Measurements from ENCODE around the gene DLGAP3. TPM values are rescaled to one million over a fixed set of nuclear protein-coding genes. Genes with fewer than 3 reads are reported as not detected.

DLGAP3 gene
- total RNA-seq, 1 experiment from 2014 or later = 0.06 TPM

- no peak for DNase-seq (ENCODE audit: low read depth)
Measured at GRCh38 chr1:34868230-34869049, 61.0 kb downstream of the DLGAP3 start.

DNA sequence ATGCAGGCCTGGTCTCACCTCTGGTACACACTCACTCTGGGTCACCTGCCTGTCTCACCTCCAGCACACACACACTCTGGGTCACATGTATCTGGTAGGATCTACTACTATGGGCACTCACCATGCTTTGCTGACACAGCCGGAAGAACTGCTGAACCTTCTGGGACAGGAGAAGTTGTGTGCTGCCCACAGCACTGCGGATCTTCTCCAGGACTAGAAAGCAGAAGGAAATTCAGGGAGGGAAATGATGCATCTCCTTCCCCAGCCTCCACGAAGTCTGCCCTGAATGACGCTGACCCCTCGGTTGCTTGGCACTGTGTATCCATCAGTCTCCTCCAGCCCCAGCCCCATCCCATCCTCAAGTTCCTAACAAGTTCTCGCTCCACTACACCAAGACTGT lies 62.0 kb downstream of the DLGAP3 start:
- no peak for DNase-seq (ENCODE audit: low read depth)

- no peak for DNase-seq (ENCODE audit: low read depth)
Measured at GRCh38 chr1:34866762-34867109, 62.7 kb downstream of the DLGAP3 start.

GRCh38 chr1:34865981-34866761 lies 63.3 kb downstream of the DLGAP3 start:
- DNase-seq (ENCODE audit: low read depth) = peak; percentile 60

GRCh38 chr1:34865573-34865972 lies 63.9 kb downstream of the DLGAP3 start:
- DNase-seq (ENCODE audit: low read depth) = no peak

DNA sequence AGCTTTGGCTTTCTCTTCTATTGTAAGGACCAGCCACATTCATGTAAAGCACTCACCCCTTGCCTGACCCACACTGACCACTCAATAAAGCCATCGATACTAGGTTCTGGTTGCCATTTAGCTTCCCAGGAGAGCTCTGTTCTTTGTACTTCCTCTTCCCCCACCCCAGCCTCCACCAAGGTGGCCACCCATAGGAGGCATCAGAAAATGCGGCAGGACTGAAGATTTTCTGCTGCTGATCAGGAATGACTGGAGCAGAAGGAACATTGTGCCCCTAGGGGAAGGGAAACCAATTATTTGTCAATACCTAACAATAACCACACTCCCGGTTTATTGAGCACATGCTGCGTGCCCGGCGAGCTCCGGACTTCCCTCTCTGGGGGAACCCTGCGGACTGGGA lies 64.7 kb downstream of the DLGAP3 start:
- no peak for DNase-seq (ENCODE audit: low read depth)

DNA sequence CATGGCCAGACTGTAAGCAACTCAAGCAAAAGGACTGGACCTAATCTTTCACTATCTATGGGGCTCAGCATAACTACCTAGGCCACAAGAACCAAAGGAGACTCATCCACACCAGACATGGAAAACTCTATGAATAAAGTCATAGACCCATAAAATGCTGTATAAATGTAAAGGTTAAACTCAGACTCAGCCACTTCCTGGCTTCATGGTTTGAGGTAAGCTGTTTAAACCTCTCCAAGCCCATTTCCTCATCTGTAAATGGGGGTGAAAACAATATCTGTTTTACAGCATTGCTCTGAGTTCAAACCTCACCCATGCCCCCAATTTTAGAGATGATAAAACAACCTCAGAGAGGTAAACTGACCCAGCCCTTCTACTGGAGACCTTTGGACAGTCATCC lies 65.9 kb downstream of the DLGAP3 start:
- DNase-seq (ENCODE audit: low read depth) = no peak

GRCh38 chr1:34859446-34860200 lies 69.8 kb downstream of the DLGAP3 start, which contains the start of gene SMIM12:
Gene SMIM12 (minus strand): TSS chr1:34859749. CDS start chr1:34855977, 3,772 bp downstream.
- DNase-seq (ENCODE audit: low read depth) = peak; percentile 92

- DNase-seq (ENCODE audit: low read depth) = peak; percentile 29
Measured at GRCh38 chr1:34858901-34859445, 70.5 kb downstream of the DLGAP3 start.

DNA sequence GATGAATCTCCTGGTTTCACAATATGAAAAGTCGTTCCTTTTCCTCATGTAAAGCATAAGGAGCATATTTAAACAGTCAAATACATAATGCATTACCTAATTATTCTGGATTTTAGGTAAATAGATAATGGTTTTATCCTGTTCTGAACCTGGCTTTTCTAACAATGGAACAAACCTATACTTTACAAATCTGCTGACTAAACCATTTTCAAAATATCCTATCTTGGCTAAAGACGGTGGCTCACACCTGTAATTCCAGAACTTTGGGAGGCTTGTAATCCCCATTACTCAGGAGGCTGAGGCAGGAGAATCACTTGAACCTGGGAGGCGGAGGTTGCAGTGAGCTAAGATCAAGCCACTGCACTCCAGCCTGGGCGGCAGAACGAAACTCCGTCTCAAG lies 72.8 kb downstream of the DLGAP3 start:
- no peak for DNase-seq (ENCODE audit: low read depth)

DNA sequence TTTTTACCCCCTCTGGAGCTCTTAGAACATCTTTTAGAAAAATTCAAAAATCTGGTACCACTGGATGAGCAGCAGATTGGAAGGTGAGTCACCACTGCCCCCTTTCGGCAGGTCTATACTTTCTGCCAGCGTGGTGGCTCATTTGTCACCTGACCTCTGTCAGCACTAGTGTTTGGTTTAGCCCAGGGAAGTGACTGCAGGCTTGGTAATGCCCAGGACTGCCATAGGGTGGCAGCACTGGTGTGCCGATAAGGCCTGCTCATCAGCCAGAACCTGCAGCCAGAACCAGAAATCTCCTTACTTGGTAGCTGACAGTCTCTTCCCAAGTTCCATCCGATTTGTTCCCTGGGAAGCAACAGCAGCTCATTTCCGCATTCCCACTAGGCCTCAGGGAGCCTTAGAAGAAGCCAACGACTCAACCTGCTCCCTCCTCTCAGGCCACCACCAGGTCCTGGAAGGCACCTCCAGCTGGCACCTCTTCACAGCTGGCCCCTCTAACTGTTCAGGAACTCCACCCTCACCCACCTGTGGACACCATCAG lies 76.7 kb downstream of the DLGAP3 start:
- peak; percentile 89 for DNase-seq (ENCODE audit: low read depth)

- DNase-seq (ENCODE audit: low read depth) = no peak
Measured at GRCh38 chr1:34851431-34852105, 77.9 kb downstream of the DLGAP3 start.

DNA sequence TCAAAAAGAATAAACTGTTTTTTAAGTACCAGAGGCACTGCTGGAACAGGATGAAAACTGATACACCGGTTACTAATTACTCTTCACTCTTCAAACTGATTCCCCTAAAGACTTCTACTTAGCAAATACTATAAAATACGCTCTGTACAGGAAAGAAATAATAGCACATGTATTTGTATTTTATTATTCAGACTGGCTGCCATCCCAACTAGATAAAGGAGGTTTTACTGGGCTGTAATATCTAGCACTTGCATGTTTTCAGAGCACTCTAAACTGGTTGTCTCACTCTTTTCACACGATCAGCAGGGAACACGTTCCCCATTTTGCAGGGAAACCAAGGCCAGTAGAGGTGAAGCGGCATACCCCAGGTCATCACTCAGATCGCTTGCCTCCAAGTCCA lies 79.1 kb downstream of the DLGAP3 start:
- DNase-seq (ENCODE audit: low read depth) = no peak

DNA sequence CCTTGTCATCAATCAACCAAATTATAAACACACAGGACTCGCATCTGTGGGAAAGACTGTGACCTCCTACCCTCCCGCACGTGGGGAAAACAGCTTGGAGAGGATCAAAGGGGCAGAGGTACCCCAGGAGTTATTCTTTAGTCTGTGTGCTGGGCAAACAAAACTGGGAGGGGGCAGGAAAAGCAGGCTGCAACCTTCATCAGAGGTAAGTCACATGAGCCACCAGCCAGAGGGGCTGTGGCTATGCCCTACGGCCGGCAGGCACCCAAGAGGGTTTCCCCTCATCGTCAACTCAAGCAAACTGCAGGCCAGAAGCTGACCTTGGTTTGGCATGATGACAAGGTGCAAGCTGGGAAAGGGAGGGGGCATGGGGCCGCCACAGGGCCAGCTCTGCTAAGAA lies 82.4 kb downstream of the DLGAP3 start:
- no peak for DNase-seq (ENCODE audit: low read depth)

GRCh38 chr1:34846265-34846664 lies 83.2 kb downstream of the DLGAP3 start:
- no peak for DNase-seq (ENCODE audit: low read depth)

GRCh38 chr1:34845131-34845901 lies 84.1 kb downstream of the DLGAP3 start:
- no peak for DNase-seq (ENCODE audit: low read depth)

- no peak for DNase-seq (ENCODE audit: low read depth)
Measured at GRCh38 chr1:34844252-34844634, 85.2 kb downstream of the DLGAP3 start.

DNA sequence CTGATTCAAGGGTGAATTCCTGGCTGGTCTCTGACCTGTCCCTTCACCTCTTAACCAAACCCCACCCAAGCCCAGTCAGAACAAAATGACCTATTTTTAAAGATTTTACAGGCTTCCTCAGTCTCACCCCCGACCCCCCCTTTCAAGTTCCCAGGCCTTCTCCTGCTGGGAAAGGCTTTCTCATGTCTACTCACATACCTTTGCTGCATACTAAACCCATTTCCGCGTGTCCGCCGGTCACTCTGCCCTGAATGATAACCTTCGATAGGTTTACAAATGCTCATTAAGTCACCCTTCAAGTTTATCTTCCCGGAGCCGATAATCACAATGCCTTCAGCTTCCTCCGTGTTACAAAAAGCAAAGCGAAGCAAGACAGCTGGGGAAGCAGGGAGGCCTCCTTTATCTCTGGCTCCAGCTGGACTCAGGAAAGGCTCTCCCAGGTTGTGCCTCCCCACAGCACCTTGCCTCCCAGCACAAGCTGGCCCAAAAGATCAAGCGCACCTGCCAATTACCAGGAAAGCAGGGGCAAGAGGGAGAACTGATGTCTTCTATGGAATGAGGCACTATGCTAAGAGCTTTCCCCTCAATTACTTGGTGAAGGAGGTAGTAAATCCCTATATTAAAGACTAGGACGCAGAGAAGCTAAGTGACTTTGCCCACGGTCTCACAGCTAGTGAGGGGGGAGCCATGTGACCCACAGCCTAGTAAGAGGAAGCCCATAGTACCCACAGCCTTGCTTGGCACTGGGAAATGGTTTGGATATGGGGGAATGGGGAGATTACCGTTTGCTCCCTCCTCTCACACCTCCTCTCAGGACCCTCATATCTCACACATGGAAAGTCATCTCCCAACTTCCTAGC lies 85.8 kb downstream of the DLGAP3 start:
- no peak for DNase-seq (ENCODE audit: low read depth)

DNA sequence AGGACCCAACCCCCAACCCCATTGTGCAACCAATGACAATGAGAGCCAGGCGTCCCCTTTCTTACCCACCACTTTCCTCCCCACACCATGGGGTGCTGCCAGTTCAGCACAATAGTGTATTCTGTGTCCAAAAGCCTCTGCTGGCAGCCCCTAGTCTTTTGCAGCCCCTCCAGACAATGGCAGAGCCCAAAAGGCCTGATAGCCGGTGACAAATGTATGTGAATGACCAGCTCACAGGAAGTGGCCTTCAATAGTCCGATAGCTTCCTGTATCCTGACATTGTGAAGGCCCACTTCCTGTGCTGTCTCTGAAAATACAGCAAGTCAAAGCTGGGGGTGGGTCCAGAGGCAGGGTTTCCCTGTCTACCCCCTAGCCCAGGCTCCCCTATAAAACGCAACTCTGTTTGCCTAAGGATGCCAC lies 86.5 kb downstream of the DLGAP3 start:
- no peak for DNase-seq (ENCODE audit: low read depth)

Data from LHCN-M2 (cell line).